Measurements from ENCODE around the gene EXOC1L. TPM values are rescaled to one million over a fixed set of nuclear protein-coding genes. Genes with fewer than 3 reads are reported as not detected.
A peak's percentile ranks its signal among the peaks of the same experiment; 100 is the strongest.

The EXOC1L gene
- total RNA-seq, 2 experiments from 2014 or later, result not detected

GRCh38 chr4:55849724-55850123 is 30.1 kb downstream of the EXOC1L start:
- Mint-ChIP-seq H3K4me3 (no peak overlapping the region), H3K4me1 (peaks cover 17% of the 10 kb centered on the region), H3K9me3 (no peaks in the 10 kb centered on the region), H3K36me3 (peaks cover 2% of the 10 kb centered on the region), H3K27ac (no peak overlapping the region), H3K27me3 (no peaks in the 10 kb centered on the region)
- POLR2A ChIA-PET, result no interaction called here
- DNase-seq (no peak), ATAC-seq (ENCODE audit: low read depth) (no peak)

DNA sequence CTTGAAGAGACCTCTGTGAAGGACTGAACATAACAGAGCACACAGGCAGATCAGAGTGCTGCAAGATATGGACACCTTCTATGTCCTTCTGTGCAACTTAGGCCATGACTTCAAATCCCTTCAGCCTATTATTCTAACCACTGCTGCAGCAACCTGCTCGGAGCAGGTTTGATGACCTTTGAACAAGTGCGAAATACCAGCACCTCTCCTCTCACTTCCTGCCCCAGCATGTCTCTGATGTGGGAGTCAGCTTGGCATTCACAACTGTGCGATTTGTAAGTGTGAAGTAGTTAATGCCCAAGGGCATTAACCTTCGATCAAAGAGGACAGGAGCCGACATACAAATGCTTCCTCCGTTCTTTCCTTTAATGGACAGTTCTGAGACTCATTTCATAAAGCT is 32.3 kb downstream of the EXOC1L start:
- DNase-seq (no peak), ATAC-seq (ENCODE audit: low read depth) (peak; percentile 34)
- Mint-ChIP-seq H3K36me3 (peaks cover 5% of the 10 kb centered on the region), H3K4me3 (peak overlapping the region; percentile 36), H3K4me1 (peaks cover 17% of the 10 kb centered on the region), H3K27ac (peak overlapping the region; percentile 55), H3K27me3 (no peaks in the 10 kb centered on the region), H3K9me3 (no peaks in the 10 kb centered on the region)
- POLR2A ChIA-PET, result interaction anchor here (0.7 kb wide), 1 partner anchor 97 kb away, joined by 3 read pairs; the partner anchor contains the start of gene CEP135

GRCh38 chr4:55853484-55854046 is 34.0 kb downstream of the EXOC1L start, which contains the start of gene EXOC1:
Gene EXOC1, plus strand, starts transcription at chr4:55853648. Its CDS starts 4,676 bp downstream, at chr4:55858324.
- H3K4me3 Mint-ChIP-seq, result peak within 1 kb of the TSS; percentile 36
- H3K36me3 Mint-ChIP-seq, result peaks cover 18% of the 10 kb centered on the region
- H3K9me3 Mint-ChIP-seq, result no peaks in the 10 kb centered on the region
- H3K4me1 Mint-ChIP-seq, result peaks cover 17% of the 10 kb centered on the region
- ATAC-seq (ENCODE audit: low read depth) (peak; percentile 92), DNase-seq (peak; percentile 98)
- peak within 1 kb of the TSS; percentile 86 for H3K27ac Mint-ChIP-seq
- POLR2A ChIA-PET, result interaction anchor here (0.9 to 1.1 kb wide), 2 partner anchors 1054 to 1124 kb away, joined by 4 read pairs; partner anchors contain the start of genes NOA1 and REST
- H3K27me3 Mint-ChIP-seq, result no peaks in the 10 kb centered on the region

GRCh38 chr4:55854129-55854528 is 34.5 kb downstream of the EXOC1L start:
- peaks cover 18% of the 10 kb centered on the region for H3K36me3 Mint-ChIP-seq
- H3K27ac Mint-ChIP-seq, result peak overlapping the region; percentile 86
- H3K27me3 Mint-ChIP-seq, result no peaks in the 10 kb centered on the region
- H3K9me3 Mint-ChIP-seq, result no peaks in the 10 kb centered on the region
- H3K4me3 Mint-ChIP-seq, result no peak overlapping the region
- DNase-seq, result no peak
- POLR2A ChIA-PET, result interaction anchor here (1.1 kb wide), 1 partner anchor 1053 kb away, joined by 4 read pairs; the partner anchor contains the start of gene REST
- H3K4me1 Mint-ChIP-seq, result peaks cover 17% of the 10 kb centered on the region
- ATAC-seq (ENCODE audit: low read depth), result peak; percentile 17

- Mint-ChIP-seq H3K9me3 (no peaks in the 10 kb centered on the region), H3K4me3 (no peak overlapping the region), H3K36me3 (peaks cover 26% of the 10 kb centered on the region), H3K27ac (no peak overlapping the region), H3K4me1 (peaks cover 6% of the 10 kb centered on the region), H3K27me3 (no peaks in the 10 kb centered on the region)
- DNase-seq (no peak), ATAC-seq (ENCODE audit: low read depth) (no peak)
- POLR2A ChIA-PET, result interaction anchor here (0.6 kb wide), 1 partner anchor 111 kb away, joined by 3 read pairs; no protein-coding TSS in a partner anchor
Observed at GRCh38 chr4:55857586-55857985, 38.0 kb downstream of the EXOC1L start.

- H3K36me3 Mint-ChIP-seq, result peaks cover 24% of the 10 kb centered on the region
Observed at GRCh38 chr4:55859711-55860110, 40.1 kb downstream of the EXOC1L start.

DNA sequence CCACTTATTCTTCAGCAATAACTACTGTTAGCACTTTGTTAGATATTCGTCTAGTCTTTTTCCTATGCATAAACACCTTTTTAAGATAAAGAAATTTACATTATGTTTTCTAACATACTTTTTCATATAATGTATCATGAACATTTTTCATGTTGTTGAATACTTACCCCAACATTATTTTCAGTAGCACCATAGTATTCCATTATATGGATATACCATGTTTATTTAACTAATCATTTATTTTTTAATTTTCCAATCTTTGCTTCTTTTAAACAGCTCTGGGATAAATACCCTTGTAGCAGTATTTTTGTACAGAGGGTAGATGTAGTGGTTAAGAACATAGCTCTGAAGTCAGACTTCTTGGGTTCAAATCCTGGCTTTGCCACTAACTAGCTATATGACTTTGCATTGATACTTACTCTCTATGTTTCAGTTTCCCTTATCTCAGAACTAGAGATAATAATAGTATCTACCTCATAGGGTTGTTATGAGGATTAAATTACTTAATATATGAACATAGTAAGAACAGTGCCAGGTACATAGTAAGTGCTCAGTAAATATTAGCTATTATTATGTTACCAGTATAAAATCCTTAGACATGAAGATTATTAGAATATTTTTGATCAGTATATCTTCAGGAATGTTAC is 45.1 kb downstream of the EXOC1L start:
- Mint-ChIP-seq H3K4me1 (peaks cover 5% of the 10 kb centered on the region), H3K9me3 (no peaks in the 10 kb centered on the region), H3K27ac (no peak overlapping the region), H3K4me3 (no peak overlapping the region), H3K27me3 (no peaks in the 10 kb centered on the region), H3K36me3 (peaks cover 12% of the 10 kb centered on the region)
- no peak for DNase-seq
- POLR2A ChIA-PET, result no interaction called here
- no peak for ATAC-seq (ENCODE audit: low read depth)

More at GRCh38 chr4:55859711-55860110, 40.1 kb downstream of the EXOC1L start:
- Mint-ChIP-seq H3K9me3 (no peaks in the 10 kb centered on the region), H3K27me3 (no peaks in the 10 kb centered on the region), H3K4me1 (peaks cover 2% of the 10 kb centered on the region), H3K27ac (no peak overlapping the region), H3K4me3 (no peak overlapping the region)
- ATAC-seq (ENCODE audit: low read depth), result no peak
- POLR2A ChIA-PET, result no interaction called here
- no peak for DNase-seq

GRCh38 chr4:55865228-55865806 is 45.7 kb downstream of the EXOC1L start:
- no peak for ATAC-seq (ENCODE audit: low read depth)
- Mint-ChIP-seq H3K36me3 (peaks cover 15% of the 10 kb centered on the region), H3K27me3 (no peaks in the 10 kb centered on the region)

GRCh38 chr4:55866290-55866907 is 46.8 kb downstream of the EXOC1L start:
- POLR2A ChIA-PET, result no interaction called here
- DNase-seq, result no peak

More at GRCh38 chr4:55865228-55865806, 45.7 kb downstream of the EXOC1L start:
- no peaks in the 10 kb centered on the region for H3K9me3 Mint-ChIP-seq
- H3K27ac Mint-ChIP-seq, result no peak overlapping the region
- no peak for DNase-seq
- no peak overlapping the region for H3K4me3 Mint-ChIP-seq
- POLR2A ChIA-PET, result no interaction called here
- peaks cover 5% of the 10 kb centered on the region for H3K4me1 Mint-ChIP-seq

GRCh38 chr4:55866973-55867574 is 47.5 kb downstream of the EXOC1L start:
- Mint-ChIP-seq H3K27ac (no peak overlapping the region), H3K9me3 (no peaks in the 10 kb centered on the region), H3K4me1 (peaks cover 3% of the 10 kb centered on the region), H3K27me3 (no peaks in the 10 kb centered on the region), H3K36me3 (peaks cover 15% of the 10 kb centered on the region), H3K4me3 (no peak overlapping the region)
- POLR2A ChIA-PET, result no interaction called here
- ATAC-seq (ENCODE audit: low read depth) (peak; percentile 79), DNase-seq (no peak)

More at GRCh38 chr4:55866290-55866907, 46.8 kb downstream of the EXOC1L start:
- Mint-ChIP-seq H3K9me3 (no peaks in the 10 kb centered on the region), H3K27ac (no peak overlapping the region), H3K4me3 (no peak overlapping the region), H3K4me1 (peaks cover 3% of the 10 kb centered on the region), H3K36me3 (peaks cover 15% of the 10 kb centered on the region), H3K27me3 (no peaks in the 10 kb centered on the region)
- ATAC-seq (ENCODE audit: low read depth), result peak; percentile 68

- H3K36me3 Mint-ChIP-seq, result peaks cover 17% of the 10 kb centered on the region
- peaks cover 3% of the 10 kb centered on the region for H3K4me1 Mint-ChIP-seq
- ATAC-seq (ENCODE audit: low read depth) (no peak), DNase-seq (no peak)
- H3K4me3 Mint-ChIP-seq, result no peak overlapping the region
- no peaks in the 10 kb centered on the region for H3K9me3 Mint-ChIP-seq
- no peaks in the 10 kb centered on the region for H3K27me3 Mint-ChIP-seq
- no peak overlapping the region for H3K27ac Mint-ChIP-seq
- POLR2A ChIA-PET, result no interaction called here
Observed at GRCh38 chr4:55868581-55869090, 49.0 kb downstream of the EXOC1L start.

GRCh38 chr4:55871299-55871800 is 51.8 kb downstream of the EXOC1L start:
- Mint-ChIP-seq H3K27me3 (no peaks in the 10 kb centered on the region), H3K27ac (no peak overlapping the region), H3K4me3 (no peak overlapping the region), H3K4me1 (peaks cover 3% of the 10 kb centered on the region), H3K36me3 (peaks cover 17% of the 10 kb centered on the region), H3K9me3 (no peaks in the 10 kb centered on the region)
- POLR2A ChIA-PET, result no interaction called here
- no peak for DNase-seq
- ATAC-seq (ENCODE audit: low read depth), result no peak

GRCh38 chr4:55874831-55875230 is 55.2 kb downstream of the EXOC1L start:
- Mint-ChIP-seq H3K4me1 (no peaks in the 10 kb centered on the region), H3K27ac (no peak overlapping the region), H3K4me3 (no peak overlapping the region), H3K36me3 (peaks cover 24% of the 10 kb centered on the region), H3K9me3 (no peaks in the 10 kb centered on the region), H3K27me3 (no peaks in the 10 kb centered on the region)
- POLR2A ChIA-PET, result no interaction called here
- no peak for DNase-seq
- ATAC-seq (ENCODE audit: low read depth), result no peak
